ENCODE measurements around the gene KLHL29. TPM values are rescaled to one million over a fixed set of nuclear protein-coding genes. Genes with fewer than 3 reads are reported as not detected.

The KLHL29 gene
- total RNA-seq, 1 donor from 2014 or later: 5.0 TPM

DNA sequence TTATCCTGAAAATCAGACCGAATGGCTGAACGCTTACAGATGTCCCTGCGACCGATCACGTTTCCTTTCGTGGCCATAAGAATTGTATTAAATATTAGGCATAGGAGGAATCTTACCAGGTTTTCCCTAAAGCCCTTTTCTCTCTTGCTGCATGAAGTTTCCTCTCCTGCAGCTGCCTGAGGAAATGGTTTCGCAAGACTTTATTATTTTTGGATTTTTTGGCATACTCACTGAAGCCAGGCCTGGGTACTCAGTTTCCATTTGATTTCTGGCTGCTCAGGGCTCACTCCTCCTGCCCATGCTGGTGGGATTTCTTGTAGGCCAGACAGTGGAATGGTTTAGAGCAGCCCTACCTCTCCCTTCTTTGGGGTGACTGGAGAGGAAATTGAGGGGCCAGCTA lies 114.0 kb downstream of the KLHL29 start:
- Mint-ChIP-seq H3K27me3 (ENCODE audit: unreplicated experiment) (peaks cover 2% of the 10 kb centered on the region), H3K4me3 (ENCODE audit: unreplicated experiment) (no peak overlapping the region), H3K4me1 (ENCODE audit: unreplicated experiment) (peaks cover 42% of the 10 kb centered on the region), H3K36me3 (ENCODE audit: unreplicated experiment) (no peaks in the 10 kb centered on the region), H3K9me3 (ENCODE audit: unreplicated experiment) (no peaks in the 10 kb centered on the region), H3K27ac (ENCODE audit: unreplicated experiment) (no peak overlapping the region)
- DNase-seq (ENCODE audit: extremely low spot score, unreplicated experiment): no peak
- TF ChIP-seq, protein P1, sequence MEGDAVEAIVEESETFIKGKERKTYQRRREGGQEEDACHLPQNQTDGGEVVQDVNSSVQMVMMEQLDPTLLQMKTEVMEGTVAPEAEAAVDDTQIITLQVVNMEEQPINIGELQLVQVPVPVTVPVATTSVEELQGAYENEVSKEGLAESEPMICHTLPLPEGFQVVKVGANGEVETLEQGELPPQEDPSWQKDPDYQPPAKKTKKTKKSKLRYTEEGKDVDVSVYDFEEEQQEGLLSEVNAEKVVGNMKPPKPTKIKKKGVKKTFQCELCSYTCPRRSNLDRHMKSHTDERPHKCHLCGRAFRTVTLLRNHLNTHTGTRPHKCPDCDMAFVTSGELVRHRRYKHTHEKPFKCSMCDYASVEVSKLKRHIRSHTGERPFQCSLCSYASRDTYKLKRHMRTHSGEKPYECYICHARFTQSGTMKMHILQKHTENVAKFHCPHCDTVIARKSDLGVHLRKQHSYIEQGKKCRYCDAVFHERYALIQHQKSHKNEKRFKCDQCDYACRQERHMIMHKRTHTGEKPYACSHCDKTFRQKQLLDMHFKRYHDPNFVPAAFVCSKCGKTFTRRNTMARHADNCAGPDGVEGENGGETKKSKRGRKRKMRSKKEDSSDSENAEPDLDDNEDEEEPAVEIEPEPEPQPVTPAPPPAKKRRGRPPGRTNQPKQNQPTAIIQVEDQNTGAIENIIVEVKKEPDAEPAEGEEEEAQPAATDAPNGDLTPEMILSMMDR (IDR thresholded peaks at IDR 0.05): no peak

DNA sequence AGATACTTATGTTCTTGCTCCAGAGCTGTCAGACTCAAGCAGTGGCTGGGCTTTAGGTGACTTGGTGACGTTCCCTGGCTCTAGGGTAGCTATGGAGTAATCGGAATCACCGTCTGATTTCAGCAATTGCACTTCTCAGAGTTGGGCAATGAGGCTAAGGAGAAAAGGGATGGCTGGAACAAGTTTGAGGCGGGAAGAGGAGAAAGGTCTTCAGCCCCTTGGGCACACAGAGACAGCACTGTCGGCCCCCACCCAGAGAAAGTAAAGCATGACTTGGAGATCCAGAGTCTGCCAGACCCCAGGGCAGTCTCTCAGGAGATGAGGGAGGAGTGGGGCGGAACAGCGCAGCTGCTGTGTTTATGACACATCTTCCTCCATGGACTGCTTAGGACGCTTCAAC lies 114.5 kb downstream of the KLHL29 start:
- Mint-ChIP-seq H3K4me3 (ENCODE audit: unreplicated experiment) (no peak overlapping the region), H3K9me3 (ENCODE audit: unreplicated experiment) (no peaks in the 10 kb centered on the region), H3K4me1 (ENCODE audit: unreplicated experiment) (peaks cover 42% of the 10 kb centered on the region), H3K27ac (ENCODE audit: unreplicated experiment) (no peak overlapping the region), H3K27me3 (ENCODE audit: unreplicated experiment) (peaks cover 2% of the 10 kb centered on the region), H3K36me3 (ENCODE audit: unreplicated experiment) (no peaks in the 10 kb centered on the region)
- DNase-seq (ENCODE audit: extremely low spot score, unreplicated experiment): no peak
- TF ChIP-seq, protein P1 (IDR thresholded peaks at IDR 0.05): no peak

DNA sequence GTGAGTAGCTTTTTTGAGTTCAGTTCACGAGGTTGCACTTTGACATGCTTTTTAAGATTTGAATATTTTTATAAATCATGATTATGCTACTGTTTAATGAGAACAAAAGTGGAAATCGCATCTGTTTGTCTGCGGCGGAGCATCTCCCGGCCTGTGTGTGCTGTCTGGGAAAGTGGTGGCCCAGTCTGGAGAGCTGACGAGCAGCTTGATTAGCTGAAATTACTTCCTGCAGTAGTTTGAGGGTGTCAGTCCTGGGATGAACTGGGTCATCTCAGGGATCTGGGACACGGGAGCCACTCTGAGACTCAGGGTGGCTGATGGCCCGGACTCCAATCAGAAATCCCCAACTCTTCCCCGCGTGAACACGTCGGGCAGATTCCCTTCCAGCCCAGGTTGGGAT lies 115.9 kb downstream of the KLHL29 start:
- peaks cover 2% of the 10 kb centered on the region for H3K27me3 Mint-ChIP-seq (ENCODE audit: unreplicated experiment)
- no peaks in the 10 kb centered on the region for H3K9me3 Mint-ChIP-seq (ENCODE audit: unreplicated experiment)
- TF ChIP-seq, protein P1 (IDR thresholded peaks at IDR 0.05): no peak
- no peak overlapping the region for H3K4me3 Mint-ChIP-seq (ENCODE audit: unreplicated experiment)
- H3K36me3 Mint-ChIP-seq (ENCODE audit: unreplicated experiment): no peaks in the 10 kb centered on the region
- no peak for DNase-seq (ENCODE audit: extremely low spot score, unreplicated experiment)
- H3K27ac Mint-ChIP-seq (ENCODE audit: unreplicated experiment): no peak overlapping the region
- H3K4me1 Mint-ChIP-seq (ENCODE audit: unreplicated experiment): peaks cover 41% of the 10 kb centered on the region

DNA sequence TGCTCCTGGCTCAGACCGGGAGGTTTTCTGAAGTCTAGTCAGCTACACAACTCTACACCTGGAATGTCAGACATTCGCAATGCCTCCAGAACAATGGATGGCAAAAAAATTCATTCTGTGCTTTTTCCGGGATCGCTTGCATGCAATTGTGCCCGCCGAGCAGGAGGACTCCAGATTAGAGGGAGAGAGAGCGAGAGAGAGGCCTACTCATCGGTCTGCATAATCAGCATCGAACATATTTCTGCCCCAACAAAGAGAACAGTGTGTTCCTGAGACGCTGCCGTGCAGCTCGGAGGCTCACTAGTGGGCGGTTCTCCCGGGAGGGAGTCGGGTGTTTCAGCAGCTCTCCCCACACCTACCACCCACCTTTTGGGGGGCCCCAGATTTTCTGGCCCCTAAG lies 117.1 kb downstream of the KLHL29 start:
- TF ChIP-seq, protein P1 (IDR thresholded peaks at IDR 0.05): no peak
- no peak overlapping the region for H3K4me3 Mint-ChIP-seq (ENCODE audit: unreplicated experiment)
- no peaks in the 10 kb centered on the region for H3K36me3 Mint-ChIP-seq (ENCODE audit: unreplicated experiment)
- peaks cover 31% of the 10 kb centered on the region for H3K4me1 Mint-ChIP-seq (ENCODE audit: unreplicated experiment)
- no peak for DNase-seq (ENCODE audit: extremely low spot score, unreplicated experiment)
- H3K27ac Mint-ChIP-seq (ENCODE audit: unreplicated experiment): no peak overlapping the region
- H3K9me3 Mint-ChIP-seq (ENCODE audit: unreplicated experiment): no peaks in the 10 kb centered on the region
- H3K27me3 Mint-ChIP-seq (ENCODE audit: unreplicated experiment): peaks cover 2% of the 10 kb centered on the region

DNA sequence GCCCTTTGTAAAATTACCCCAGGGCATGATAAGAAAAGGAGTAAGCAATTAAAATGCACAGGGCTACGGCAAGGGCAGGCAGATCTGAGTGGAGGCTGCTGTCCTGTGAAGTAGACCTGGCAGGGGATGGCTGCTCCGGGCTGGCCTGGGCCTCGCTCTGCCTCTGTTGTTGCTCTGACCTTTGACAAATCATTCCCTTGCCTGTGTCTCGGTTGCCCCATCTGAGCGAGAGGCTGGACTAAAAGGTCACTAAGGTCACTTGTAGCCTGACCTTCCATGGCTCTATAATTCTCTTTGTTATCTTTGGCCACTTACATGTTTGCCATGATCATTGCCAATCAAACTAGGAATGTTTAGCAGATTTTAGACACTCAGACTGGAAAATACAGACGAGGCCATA lies 118.1 kb downstream of the KLHL29 start:
- Mint-ChIP-seq H3K27me3 (ENCODE audit: unreplicated experiment) (peaks cover 2% of the 10 kb centered on the region), H3K4me3 (ENCODE audit: unreplicated experiment) (no peak overlapping the region), H3K27ac (ENCODE audit: unreplicated experiment) (no peak overlapping the region), H3K36me3 (ENCODE audit: unreplicated experiment) (no peaks in the 10 kb centered on the region), H3K9me3 (ENCODE audit: unreplicated experiment) (no peaks in the 10 kb centered on the region), H3K4me1 (ENCODE audit: unreplicated experiment) (peaks cover 21% of the 10 kb centered on the region)
- TF ChIP-seq, protein P1 (IDR thresholded peaks at IDR 0.05): no peak
- no peak for DNase-seq (ENCODE audit: extremely low spot score, unreplicated experiment)
